KMS-11 (cell line): ENCODE results near the gene TMEM143.
"Not testable (repeated sequence)": the region's sequence is repeated elsewhere in the genome, so short reads cannot be mapped to it uniquely, and the experiment has no call there.

ENCODE experiments used
- H2AFZ ChIP-seq: fragments of 200-600 bp; sonication (generic); 2 replicates; pipeline ENCODE4 v1.6.1; 2016; ENCODE audit warnings: antibody characterized with exemption, mixed run types, low read depth
- H3K27ac ChIP-seq: fragments of 200-600 bp; sonication (generic); 2 replicates; pipeline ENCODE4 v1.6.1; 2016; ENCODE audit warnings: mild to moderate bottlenecking, mixed run types
- H3K27me3 ChIP-seq: fragments of 200-600 bp; sonication (generic); 2 replicates; pipeline ENCODE4 v1.6.1; 2017; ENCODE audit warnings: mild to moderate bottlenecking, low read depth, mixed run types, moderate library complexity; ENCODE audit not compliant: insufficient read depth
- H3K36me3 ChIP-seq: fragments of 200-600 bp; sonication (generic); 2 replicates; pipeline ENCODE4 v1.6.1; 2017; ENCODE audit warnings: mild to moderate bottlenecking, mixed run types; ENCODE audit not compliant: insufficient read depth
- H3K4me1 ChIP-seq: fragments of 200-600 bp; sonication (generic); 2 replicates; pipeline ENCODE4 v1.6.1; 2016; ENCODE audit warnings: mild to moderate bottlenecking, low read depth, mixed run types; ENCODE audit not compliant: poor library complexity, severe bottlenecking
- H3K4me2 ChIP-seq: fragments of 200-600 bp; sonication (generic); 2 replicates; pipeline ENCODE4 v1.7.0; 2016; ENCODE audit warnings: mild to moderate bottlenecking, mixed run types
- H3K4me3 ChIP-seq: fragments of 200-600 bp; sonication (generic); IDR thresholded peaks from 2 replicates; pipeline ENCODE4 v1.6.1; 2017; ENCODE audit warnings: low read depth, low read length, mixed read lengths; ENCODE audit not compliant: insufficient read depth
- H3K79me2 ChIP-seq: fragments of 200-600 bp; sonication (generic); 2 replicates; pipeline ENCODE4 v1.6.1; 2016; ENCODE audit warnings: low read depth, mixed run types; ENCODE audit not compliant: insufficient read depth
- H3K9ac ChIP-seq: fragments of 200-600 bp; sonication (generic); 2 replicates; pipeline ENCODE4 v1.6.1; 2016; ENCODE audit warnings: mild to moderate bottlenecking, mixed run types
- H4K20me1 ChIP-seq: fragments of 200-600 bp; sonication (generic); 2 replicates; pipeline ENCODE4 v1.6.1; 2016; ENCODE audit warnings: mild to moderate bottlenecking, mixed run types; ENCODE audit not compliant: insufficient read depth
- CTCF ChIP-seq: fragments of 200-600 bp; sonication (generic); conservative IDR thresholded peaks from 2 replicates; pipeline ENCODE4 v1.6.1; 2017; ENCODE audit warnings: low read depth, mild to moderate bottlenecking, antibody characterized with exemption, low read length, moderate library complexity, mixed read lengths

Gene TMEM143

GRCh38 chr19:48315712-48316111 lies 48.0 kb downstream of the TMEM143 start:
- Histone ChIP-seq H3K27me3 (no peaks in the 10 kb centered on the region; the same call in 1 of the 2 replicates), H4K20me1 (no peaks in the 10 kb centered on the region), H3K4me2 (no peak overlapping the region)

GRCh38 chr19:48311384-48311783 lies 52.4 kb downstream of the TMEM143 start:
- Histone ChIP-seq H3K27ac (no peak overlapping the region), H2AFZ (no peak overlapping the region)

More at GRCh38 chr19:48315712-48316111, 48.0 kb downstream of the TMEM143 start:
- H3K4me3 ChIP-seq = no peak overlapping the region
- no peak for TF ChIP-seq CTCF
- no peaks in the 10 kb centered on the region for H3K36me3 ChIP-seq
- H3K4me1 ChIP-seq = peaks cover 10% of the 10 kb centered on the region
- H3K9ac ChIP-seq = no peak overlapping the region
- no peaks in the 10 kb centered on the region for H3K79me2 ChIP-seq
- H2AFZ ChIP-seq = no peak overlapping the region
- no peak overlapping the region for H3K27ac ChIP-seq

GRCh38 chr19:48310227-48310626 lies 53.5 kb downstream of the TMEM143 start:
- no peak overlapping the region for H3K4me2 ChIP-seq

More at GRCh38 chr19:48311384-48311783, 52.4 kb downstream of the TMEM143 start:
- no peak overlapping the region for H3K4me2 ChIP-seq
- peaks cover 11% of the 10 kb centered on the region for H3K4me1 ChIP-seq
- H4K20me1 ChIP-seq = no peaks in the 10 kb centered on the region
- no peaks in the 10 kb centered on the region for H3K36me3 ChIP-seq
- no peaks in the 10 kb centered on the region for H3K79me2 ChIP-seq
- no peak overlapping the region for H3K4me3 ChIP-seq
- TF ChIP-seq CTCF = no peak
- no peak overlapping the region for H3K9ac ChIP-seq
- peaks cover 10% of the 10 kb centered on the region; the same call in 1 of the 2 replicates for H3K27me3 ChIP-seq

GRCh38 chr19:48309731-48310130 lies 54.0 kb downstream of the TMEM143 start:
- H3K79me2 ChIP-seq, H3K4me3 ChIP-seq, H3K36me3 ChIP-seq, H3K27ac ChIP-seq, H3K9ac ChIP-seq, H4K20me1 ChIP-seq, H3K4me2 ChIP-seq: not testable (repeated sequence)
- Histone ChIP-seq H3K27me3 (peaks cover 26% of the 10 kb centered on the region), H3K4me1 (peaks cover 11% of the 10 kb centered on the region), H2AFZ (peak overlapping the region; percentile 46; the same call in 1 of the 2 replicates)

More at GRCh38 chr19:48310227-48310626, 53.5 kb downstream of the TMEM143 start:
- Histone ChIP-seq H3K79me2 (no peaks in the 10 kb centered on the region), H4K20me1 (no peaks in the 10 kb centered on the region), H2AFZ (no peak overlapping the region), H3K4me1 (peaks cover 11% of the 10 kb centered on the region), H3K36me3 (no peaks in the 10 kb centered on the region), H3K27ac (no peak overlapping the region), H3K9ac (no peak overlapping the region), H3K4me3 (no peak overlapping the region), H3K27me3 (peaks cover 22% of the 10 kb centered on the region)
- no peak for TF ChIP-seq CTCF
